Esophagus muscularis mucosa (tissue), 4 donors: ENCODE measurements around the gene MAP3K3.

ENCODE experiments used
- CTCF ChIP-seq, 3 experiments: fragments of 200-600 bp in 2 of 3; fragments of 450-650 bp in 1 of 3; sonication (generic) in 2 of 3; IDR thresholded peaks; one replicate each; pipeline ENCODE4 v1.5.1; 2017 to 2019; ENCODE audit warnings: antibody characterized with exemption in 3 of 3, mild to moderate bottlenecking in 2 of 3, moderate library complexity in 1 of 3
- EP300 ChIP-seq: sonication (generic); formaldehyde crosslinking; IDR thresholded peaks from one replicate; pipeline ENCODE4 v1.6.1; 2017; ENCODE audit warnings: antibody characterized with exemption
- POLR2A ChIP-seq: fragments of 450-650 bp; IDR thresholded peaks from one replicate; pipeline ENCODE4 v1.6.1; 2017; ENCODE audit warnings: antibody characterized with exemption, moderate library complexity, mild to moderate bottlenecking, low read depth
- POLR2AphosphoS5 ChIP-seq, 2 donors: sonication (generic); formaldehyde crosslinking; IDR thresholded peaks; one replicate each; pipeline ENCODE4 v1.6.1; 2017; ENCODE audit warnings: antibody characterized with exemption in 2 of 2

- TF ChIP-seq CTCF (IDR thresholded peaks at IDR 0.05) (no peak), POLR2A (no peak), POLR2AphosphoS5 (IDR thresholded peaks at IDR 0.05) (no peak), EP300 (no peak)
These were observed 36.1 kb downstream of the MAP3K3 start for GRCh38 chr17:63658366-63658765.
